Fibroblast of lung (primary cell): ENCODE measurements around the gene WDFY3. TPM values are rescaled to one million over a fixed set of nuclear protein-coding genes. Genes with fewer than 3 reads are reported as not detected.

ENCODE experiments used
- DNase-seq, 2 donors: peaks; one replicate each; pipeline versions ENCODE4 v3.0.0 to v3.0.0-alpha.2; 2010; ENCODE audit warnings: low read depth in 2 of 2
- H2AFZ ChIP-seq: 2 replicates; pipeline ENCODE4 v1.5.1; 2012; ENCODE audit warnings: low read length, control low read depth, inconsistent platforms
- H3K27ac ChIP-seq: 2 replicates; pipeline ENCODE4 v1.5.1; 2011; ENCODE audit warnings: low read length, control low read depth; ENCODE audit not compliant: insufficient read depth
- H3K27me3 ChIP-seq: 2 replicates; pipeline ENCODE4 v1.5.1; 2011; ENCODE audit warnings: mild to moderate bottlenecking, low read length; ENCODE audit not compliant: control insufficient read depth, insufficient read depth
- H3K36me3 ChIP-seq: 2 replicates; pipeline ENCODE4 v1.5.1; 2011; ENCODE audit warnings: low read length; ENCODE audit not compliant: control insufficient read depth, insufficient read depth
- H3K4me1 ChIP-seq: 2 replicates; pipeline ENCODE4 v1.5.1; 2011; ENCODE audit warnings: low read length; ENCODE audit not compliant: control insufficient read depth, insufficient read depth; ENCODE audit errors: extremely low read depth
- H3K4me2 ChIP-seq: 2 replicates; pipeline ENCODE4 v1.5.1; 2011; ENCODE audit warnings: low read length, control low read depth; ENCODE audit not compliant: insufficient read depth; ENCODE audit errors: extremely low read depth
- H3K4me3 ChIP-seq, 4 experiments: fragments of 200-600 bp in 1 of 4; sonication (generic) in 1 of 4; replicated peaks in 1 of 4; 2 replicates each; pipeline ENCODE4 v1.5.1; 2011 to 2016; ENCODE audit warnings: low read length in 4 of 4, low read depth in 3 of 4, mild to moderate bottlenecking in 3 of 4, control low read depth in 2 of 4, inconsistent platforms in 1 of 4, mixed read lengths in 1 of 4; ENCODE audit not compliant: insufficient read depth in 1 of 4; ENCODE audit errors: control extremely low read depth in 1 of 4
- H3K79me2 ChIP-seq: 2 replicates; pipeline ENCODE4 v1.5.1; 2012; ENCODE audit warnings: mild to moderate bottlenecking, low read length, inconsistent platforms; ENCODE audit not compliant: control insufficient read depth, insufficient read depth
- H3K9ac ChIP-seq: 2 replicates; pipeline ENCODE4 v1.5.1; 2011; ENCODE audit warnings: mild to moderate bottlenecking, low read length, control low read depth; ENCODE audit not compliant: insufficient read depth
- H3K9me3 ChIP-seq: 2 replicates; pipeline ENCODE4 v1.5.1; 2012; ENCODE audit warnings: low read depth, low read length; ENCODE audit not compliant: control insufficient read depth, insufficient read depth
- H4K20me1 ChIP-seq: 2 replicates; pipeline ENCODE4 v1.5.1; 2011; ENCODE audit warnings: low read length; ENCODE audit not compliant: control insufficient read depth, insufficient read depth; ENCODE audit errors: extremely low read depth
- CTCF ChIP-seq, 2 donors: IDR thresholded peaks in 1 of 2; conservative IDR thresholded peaks in 1 of 2; 1 replicate in 1 of 2; 2 replicates in 1 of 2; pipeline ENCODE4 v1.5.1; 2011 to 2012; ENCODE audit warnings: low read length in 2 of 2, control low read depth in 1 of 2, inconsistent platforms in 1 of 2, low read depth in 1 of 2, mild to moderate bottlenecking in 1 of 2
- EZH2 ChIP-seq: IDR thresholded peaks from 2 replicates; pipeline ENCODE4 v1.5.1; 2012; ENCODE audit warnings: low read length, control low read depth, mild to moderate bottlenecking; ENCODE audit errors: missing control alignments
- polyA plus RNA-seq, 2 donors: library from polyadenylated mRNA; depleted of rRNA in 1 of 2; stranded (reverse) in 1 of 2; unstranded in 1 of 2; fragments of >200 nt; gene quantifications; 2 replicates each; pipeline ENCODE4 v1.2.1, GENCODE V29; 2011 to 2012; ENCODE audit warnings: missing spikeins in 1 of 2
- total RNA-seq: library from RNA; depleted of rRNA; stranded (reverse); fragments of >200 nt; gene quantifications from 2 replicates; pipeline ENCODE4 v1.2.1, GENCODE V29; 2014

WDFY3 gene
- total and polyA plus RNA-seq, 2 donors (not counting 1 experiment from before 2014, with no cell fraction given): 26.8 to 88.8 TPM

- DNase-seq: peak in 1 of 2 donors; percentile 29
- H3K4me2 ChIP-seq: no peak overlapping the region
- H4K20me1 ChIP-seq: no peaks in the 10 kb centered on the region
- no peak overlapping the region for H3K27ac ChIP-seq
- no peak overlapping the region for H2AFZ ChIP-seq
- H3K36me3 ChIP-seq: peaks cover 2% of the 10 kb centered on the region
- H3K79me2 ChIP-seq: no peaks in the 10 kb centered on the region
- no peaks in the 10 kb centered on the region for H3K4me1 ChIP-seq
- H3K9me3 ChIP-seq: no peaks in the 10 kb centered on the region
- no peak for TF ChIP-seq EZH2
- TF ChIP-seq CTCF (conservative IDR thresholded peaks at IDR 0.05 in 1 of 2, IDR thresholded peaks at IDR 0.05 in 1 of 2; ENCODE audit: low read depth in 1 of 2, low read length in 2 of 2): no peak
- no peak overlapping the region for H3K4me3 ChIP-seq
- no peak overlapping the region for H3K9ac ChIP-seq
- H3K27me3 ChIP-seq: no peaks in the 10 kb centered on the region
These were observed 110.7 kb downstream of the WDFY3 start for GRCh38 chr4:84855774-84856173.

- TF ChIP-seq CTCF (conservative IDR thresholded peaks at IDR 0.05 in 1 of 2, IDR thresholded peaks at IDR 0.05 in 1 of 2; ENCODE audit: low read depth in 1 of 2, low read length in 2 of 2): no peak
- TF ChIP-seq EZH2: no peak
- no peaks in the 10 kb centered on the region for H3K4me1 ChIP-seq
- peak; percentile 51 for DNase-seq
- H3K4me3 ChIP-seq: no peak overlapping the region
- peaks cover 3% of the 10 kb centered on the region for H3K36me3 ChIP-seq
- no peaks in the 10 kb centered on the region for H3K27me3 ChIP-seq
- no peak overlapping the region for H2AFZ ChIP-seq
- H3K4me2 ChIP-seq: no peak overlapping the region
- H3K9me3 ChIP-seq: no peaks in the 10 kb centered on the region
- no peak overlapping the region for H3K9ac ChIP-seq
- no peaks in the 10 kb centered on the region for H4K20me1 ChIP-seq
- no peaks in the 10 kb centered on the region for H3K79me2 ChIP-seq
- H3K27ac ChIP-seq: no peak overlapping the region
These were observed 114.4 kb downstream of the WDFY3 start for GRCh38 chr4:84852081-84852480.

- no peak overlapping the region for H2AFZ ChIP-seq
- no peaks in the 10 kb centered on the region for H3K79me2 ChIP-seq
- H3K9me3 ChIP-seq: no peaks in the 10 kb centered on the region
- no peak overlapping the region for H3K4me2 ChIP-seq
- H3K27ac ChIP-seq: no peak overlapping the region
- peaks cover 3% of the 10 kb centered on the region for H3K36me3 ChIP-seq
- H3K9ac ChIP-seq: no peak overlapping the region
- no peaks in the 10 kb centered on the region for H3K4me1 ChIP-seq
- DNase-seq: no peak
- no peaks in the 10 kb centered on the region for H4K20me1 ChIP-seq
- no peak overlapping the region for H3K4me3 ChIP-seq
- H3K27me3 ChIP-seq: no peaks in the 10 kb centered on the region
- no peak for TF ChIP-seq EZH2
- no peak for TF ChIP-seq CTCF (conservative IDR thresholded peaks at IDR 0.05 in 1 of 2, IDR thresholded peaks at IDR 0.05 in 1 of 2; ENCODE audit: low read depth in 1 of 2, low read length in 2 of 2)
These were observed 117.3 kb downstream of the WDFY3 start for GRCh38 chr4:84849051-84849640.
